NT2/D1 (cell line): ENCODE data around the gene ARHGEF26.

Source experiments
- DNase-seq: peaks from one replicate; pipeline ENCODE4 v3.0.0-alpha.2; 2011; ENCODE audit warnings: low read depth, low spot score
- H3K27me3 ChIP-seq: 2 replicates; pipeline ENCODE4 v1.6.0; 2011; ENCODE audit warnings: mild to moderate bottlenecking; ENCODE audit not compliant: insufficient read length, insufficient read depth
- H3K36me3 ChIP-seq: 2 replicates; pipeline ENCODE4 v1.6.1; 2011; ENCODE audit warnings: mild to moderate bottlenecking, low read length, mixed read lengths; ENCODE audit not compliant: insufficient read depth, insufficient read length
- H3K4me1 ChIP-seq: 2 replicates; pipeline ENCODE4 v1.5.1; 2011; ENCODE audit not compliant: insufficient read depth, insufficient read length
- H3K4me3 ChIP-seq: 2 replicates; pipeline ENCODE4 v1.5.1; 2011; ENCODE audit warnings: low read depth; ENCODE audit not compliant: insufficient read length
- H3K9ac ChIP-seq: 2 replicates; pipeline ENCODE4 v1.6.0; 2011; ENCODE audit warnings: low read depth; ENCODE audit not compliant: insufficient read length
- H3K9me3 ChIP-seq: 2 replicates; pipeline ENCODE4 v1.5.1; 2011; ENCODE audit warnings: mild to moderate bottlenecking, low read length; ENCODE audit not compliant: insufficient read depth
- SUZ12 ChIP-seq: IDR thresholded peaks from 2 replicates; pipeline ENCODE4 v1.6.1; 2011; ENCODE audit not compliant: insufficient read length, insufficient read depth; ENCODE audit errors: extremely low read depth
- YY1 ChIP-seq: IDR thresholded peaks from 2 replicates; pipeline ENCODE4 v1.6.1; 2011; ENCODE audit not compliant: insufficient read length, insufficient read depth
- ZNF274 ChIP-seq: IDR thresholded peaks from 2 replicates; pipeline ENCODE4 v1.6.1; 2011; ENCODE audit warnings: mild to moderate bottlenecking, low read depth, low read length

Gene ARHGEF26

DNA sequence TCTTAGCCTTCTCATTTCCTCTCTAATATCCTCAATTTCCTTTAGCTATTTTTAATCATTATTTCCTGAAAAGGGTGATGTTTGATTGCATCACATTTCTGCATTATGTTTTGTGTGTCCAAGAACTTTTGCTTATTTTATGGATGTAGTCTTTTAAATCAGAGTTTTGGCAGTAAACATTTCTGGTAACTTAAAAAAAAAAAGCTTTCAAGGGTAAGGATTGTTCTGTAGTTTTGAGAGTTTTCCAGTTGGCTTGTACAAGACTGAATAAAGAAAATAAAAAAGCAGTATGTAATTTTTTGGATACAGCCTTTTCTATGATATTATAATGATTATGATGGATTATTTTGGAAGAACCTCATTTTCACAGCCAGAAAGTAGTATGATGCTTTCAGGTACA lies 103.7 kb downstream of the ARHGEF26 start:
- H3K9me3 ChIP-seq, result no peaks in the 10 kb centered on the region
- H3K27me3 ChIP-seq, result no peaks in the 10 kb centered on the region
- TF ChIP-seq YY1 (no peak), SUZ12 (no peak), ZNF274 (no peak)
- H3K4me1 ChIP-seq, result peaks cover 4% of the 10 kb centered on the region
- no peak overlapping the region for H3K9ac ChIP-seq
- no peak overlapping the region for H3K4me3 ChIP-seq
- no peak for DNase-seq
- no peaks in the 10 kb centered on the region for H3K36me3 ChIP-seq

DNA sequence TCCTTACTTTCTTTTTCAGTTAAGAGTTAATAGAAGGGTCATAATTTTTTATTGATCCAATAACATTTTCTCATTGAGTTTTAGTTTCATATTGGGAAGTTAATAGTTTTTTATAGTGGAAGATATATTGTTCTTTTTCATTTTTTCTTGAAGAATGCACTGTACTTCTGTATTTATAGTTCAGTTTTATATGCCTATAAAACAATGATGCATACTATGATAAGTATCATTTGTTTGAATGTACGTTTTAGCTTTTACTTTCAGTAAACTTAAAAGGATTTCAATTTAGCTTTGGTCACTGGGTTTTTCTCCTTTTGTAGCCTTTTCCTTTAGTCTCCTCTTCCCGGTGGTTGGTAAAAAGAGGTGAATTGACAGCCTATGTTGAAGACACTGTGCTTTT lies 104.3 kb downstream of the ARHGEF26 start:
- no peaks in the 10 kb centered on the region for H3K27me3 ChIP-seq
- DNase-seq, result no peak
- peaks cover 4% of the 10 kb centered on the region for H3K4me1 ChIP-seq
- H3K36me3 ChIP-seq, result no peaks in the 10 kb centered on the region
- TF ChIP-seq YY1 (no peak), ZNF274 (no peak), SUZ12 (no peak)
- no peak overlapping the region for H3K9ac ChIP-seq
- no peak overlapping the region for H3K4me3 ChIP-seq
- H3K9me3 ChIP-seq, result no peaks in the 10 kb centered on the region

DNA sequence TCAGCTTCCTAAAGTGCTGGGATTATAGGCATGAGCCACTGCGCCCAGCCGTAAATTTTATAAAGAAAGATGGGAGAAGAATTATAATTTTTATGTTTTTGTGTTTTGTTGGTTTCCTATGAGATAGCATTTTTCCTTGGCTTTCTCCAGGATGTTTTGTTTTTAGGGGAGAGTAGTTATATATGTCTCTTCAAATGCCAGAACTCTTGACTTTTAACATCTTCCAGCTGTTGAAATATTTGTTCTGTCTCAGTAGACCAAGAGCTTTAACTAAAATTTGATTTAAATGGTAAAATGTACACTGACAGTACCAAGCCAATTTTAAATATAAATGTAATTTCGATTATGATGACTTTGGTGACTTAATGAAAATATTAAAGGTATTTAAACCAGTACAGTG lies 106.3 kb downstream of the ARHGEF26 start:
- Histone ChIP-seq H3K4me3 (no peak overlapping the region), H3K27me3 (no peaks in the 10 kb centered on the region)
- TF ChIP-seq SUZ12 (no peak), ZNF274 (no peak)

GRCh38 chr3:154228561-154229216 lies 107.5 kb downstream of the ARHGEF26 start:
- Histone ChIP-seq H3K27me3 (no peaks in the 10 kb centered on the region), H3K4me1 (peaks cover 4% of the 10 kb centered on the region), H3K9me3 (no peaks in the 10 kb centered on the region), H3K9ac (no peak overlapping the region), H3K4me3 (no peak overlapping the region), H3K36me3 (no peaks in the 10 kb centered on the region)
- no peak for TF ChIP-seq YY1
- no peak for TF ChIP-seq ZNF274
- TF ChIP-seq SUZ12, result no peak
- no peak for DNase-seq

More for the DNA sequence above, 106.3 kb downstream of the ARHGEF26 start:
- no peak overlapping the region for H3K9ac ChIP-seq
- H3K9me3 ChIP-seq, result no peaks in the 10 kb centered on the region
- no peaks in the 10 kb centered on the region for H3K36me3 ChIP-seq
- H3K4me1 ChIP-seq, result peaks cover 4% of the 10 kb centered on the region
- DNase-seq, result no peak

- no peaks in the 10 kb centered on the region for H3K27me3 ChIP-seq
- DNase-seq, result no peak
- no peak overlapping the region for H3K4me3 ChIP-seq
- TF ChIP-seq YY1 (no peak), ZNF274 (no peak), SUZ12 (no peak)
- peaks cover 4% of the 10 kb centered on the region for H3K4me1 ChIP-seq
- no peak overlapping the region for H3K9ac ChIP-seq
- H3K9me3 ChIP-seq, result no peaks in the 10 kb centered on the region
- H3K36me3 ChIP-seq, result no peaks in the 10 kb centered on the region
These were observed 108.0 kb downstream of the ARHGEF26 start for GRCh38 chr3:154229217-154229590.

DNA sequence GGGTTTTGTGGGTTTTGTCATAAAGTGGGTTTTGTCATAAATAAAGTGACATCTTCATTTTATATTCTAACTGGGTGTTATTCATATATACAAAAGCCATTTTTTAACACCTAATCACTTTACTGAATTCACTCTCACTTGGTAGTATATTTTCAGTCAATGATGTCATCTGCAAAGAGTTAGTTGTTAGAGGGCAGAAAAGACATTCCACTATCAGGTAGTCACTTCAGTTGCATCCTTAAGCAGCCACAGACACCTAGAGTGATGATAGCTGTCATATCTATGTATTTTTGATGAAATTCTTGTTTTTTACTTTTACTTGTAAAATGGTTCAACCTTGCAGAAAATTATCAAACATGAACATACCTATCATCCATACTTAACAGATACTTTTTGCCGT lies 114.1 kb downstream of the ARHGEF26 start:
- H3K9ac ChIP-seq, result no peak overlapping the region
- H3K4me1 ChIP-seq, result no peaks in the 10 kb centered on the region
- H3K4me3 ChIP-seq, result no peak overlapping the region
- DNase-seq, result no peak
- no peaks in the 10 kb centered on the region for H3K36me3 ChIP-seq
- TF ChIP-seq SUZ12 (no peak), ZNF274 (no peak)
- no peaks in the 10 kb centered on the region for H3K27me3 ChIP-seq
- no peaks in the 10 kb centered on the region for H3K9me3 ChIP-seq

DNA sequence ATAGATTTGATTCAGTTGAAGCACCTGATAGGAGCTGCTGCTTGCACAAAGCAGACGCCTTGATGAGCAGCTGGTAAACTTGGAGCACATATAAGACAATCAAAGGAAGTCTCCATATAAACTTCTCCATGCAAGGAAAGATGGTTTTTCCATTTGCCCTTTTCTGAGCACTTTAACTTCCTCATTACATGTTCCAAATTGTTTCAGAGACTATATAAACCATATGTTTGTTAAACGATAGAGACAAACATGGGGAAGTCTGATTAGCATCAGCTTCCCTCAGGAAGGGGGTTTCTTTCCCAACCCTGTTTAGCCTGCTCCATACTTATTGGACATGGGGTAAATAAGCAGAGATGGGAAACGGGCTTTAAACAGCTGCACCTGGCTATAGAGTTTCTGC lies 115.1 kb downstream of the ARHGEF26 start:
- Histone ChIP-seq H3K9ac (no peak overlapping the region), H3K36me3 (no peaks in the 10 kb centered on the region), H3K27me3 (no peaks in the 10 kb centered on the region), H3K9me3 (no peaks in the 10 kb centered on the region), H3K4me1 (no peaks in the 10 kb centered on the region), H3K4me3 (no peak overlapping the region)
- TF ChIP-seq YY1 (no peak), SUZ12 (no peak), ZNF274 (no peak)
- DNase-seq, result no peak
